Measurements from ENCODE around the gene CAMP. TPM values are rescaled to one million over a fixed set of nuclear protein-coding genes. Genes with fewer than 3 reads are reported as not detected.
"Not testable (repeated sequence)": the region's sequence is repeated elsewhere in the genome, so short reads cannot be mapped to it uniquely, and the experiment has no call there.

The CAMP gene
- total and polyA plus RNA-seq, 7 donors: 1.1 to 1.2 TPM; not detected in 5

DNA sequence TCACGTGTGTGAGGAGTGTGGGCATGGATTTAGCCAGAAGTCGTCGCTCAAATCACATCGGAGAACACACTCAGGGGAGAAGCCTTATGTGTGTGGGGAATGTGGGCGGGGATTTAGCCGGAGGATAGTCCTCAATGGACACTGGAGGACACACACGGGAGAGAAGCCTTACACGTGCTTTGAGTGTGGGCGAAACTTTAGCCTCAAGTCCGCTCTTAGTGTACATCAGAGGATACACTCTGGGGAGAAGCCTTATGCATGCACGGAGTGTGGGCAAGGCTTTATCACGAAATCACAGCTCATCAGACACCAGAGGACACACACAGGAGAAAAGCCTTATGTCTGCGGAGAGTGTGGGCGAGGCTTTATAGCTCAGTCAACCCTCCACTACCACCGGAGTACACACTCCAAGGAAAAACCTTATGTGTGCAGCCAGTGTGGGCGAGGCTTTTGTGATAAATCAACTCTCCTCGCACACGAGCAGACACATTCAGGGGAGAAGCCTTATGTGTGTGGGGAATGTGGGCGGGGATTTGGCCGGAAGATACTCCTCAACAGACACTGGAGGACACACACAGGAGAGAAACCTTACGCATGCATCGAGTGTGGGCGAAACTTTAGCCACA is 45.8 kb downstream of the CAMP start:
- Histone ChIP-seq H3K27ac (no peak overlapping the region), H3K27me3 (no peaks in the 10 kb centered on the region), H3K4me1 (no peaks in the 10 kb centered on the region), H3K4me3 (no peak overlapping the region), H3K36me3 (peaks cover 0 to 32% (median 11%) of the 10 kb centered on the region in 4 donors), H3K9me3 (no peaks in the 10 kb centered on the region)
- 27 to 65% methylated on average over 23 of the region's 23 CpGs for WGBS, 2 donors
- intact Hi-C loops (cut with DNase I): no loop called here
- TF ChIP-seq, protein P1, sequence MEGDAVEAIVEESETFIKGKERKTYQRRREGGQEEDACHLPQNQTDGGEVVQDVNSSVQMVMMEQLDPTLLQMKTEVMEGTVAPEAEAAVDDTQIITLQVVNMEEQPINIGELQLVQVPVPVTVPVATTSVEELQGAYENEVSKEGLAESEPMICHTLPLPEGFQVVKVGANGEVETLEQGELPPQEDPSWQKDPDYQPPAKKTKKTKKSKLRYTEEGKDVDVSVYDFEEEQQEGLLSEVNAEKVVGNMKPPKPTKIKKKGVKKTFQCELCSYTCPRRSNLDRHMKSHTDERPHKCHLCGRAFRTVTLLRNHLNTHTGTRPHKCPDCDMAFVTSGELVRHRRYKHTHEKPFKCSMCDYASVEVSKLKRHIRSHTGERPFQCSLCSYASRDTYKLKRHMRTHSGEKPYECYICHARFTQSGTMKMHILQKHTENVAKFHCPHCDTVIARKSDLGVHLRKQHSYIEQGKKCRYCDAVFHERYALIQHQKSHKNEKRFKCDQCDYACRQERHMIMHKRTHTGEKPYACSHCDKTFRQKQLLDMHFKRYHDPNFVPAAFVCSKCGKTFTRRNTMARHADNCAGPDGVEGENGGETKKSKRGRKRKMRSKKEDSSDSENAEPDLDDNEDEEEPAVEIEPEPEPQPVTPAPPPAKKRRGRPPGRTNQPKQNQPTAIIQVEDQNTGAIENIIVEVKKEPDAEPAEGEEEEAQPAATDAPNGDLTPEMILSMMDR (IDR thresholded peaks at IDR 0.05): no peak
- no peak for TF ChIP-seq POLR2AphosphoS5 (IDR thresholded peaks at IDR 0.05)
- TF ChIP-seq EP300 (IDR thresholded peaks at IDR 0.05): no peak
- no peak for DNase-seq

DNA sequence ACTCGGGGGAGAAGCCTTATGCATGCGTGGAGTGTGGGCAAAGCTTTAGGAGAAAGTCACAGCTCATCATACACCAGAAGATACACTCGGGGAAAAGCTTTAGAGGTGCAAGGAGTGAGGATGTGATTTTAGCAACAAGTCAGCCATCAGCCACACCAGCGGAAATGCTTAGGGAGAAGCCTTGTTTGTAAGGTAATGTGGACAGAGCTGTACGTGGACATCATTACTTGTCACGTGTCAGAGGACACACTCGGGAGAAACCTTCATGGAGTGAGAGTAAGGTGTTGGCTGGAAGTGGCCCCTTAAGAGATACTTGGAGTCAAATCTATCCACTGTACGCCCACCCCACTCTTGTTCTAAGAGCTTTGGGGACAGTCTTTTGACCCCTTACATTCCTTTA is 46.3 kb downstream of the CAMP start:
- Histone ChIP-seq H3K27me3 (no peaks in the 10 kb centered on the region), H3K4me3 (no peak overlapping the region), H3K9me3 (no peaks in the 10 kb centered on the region), H3K4me1 (no peaks in the 10 kb centered on the region), H3K27ac (no peak overlapping the region), H3K36me3 (peaks cover 0 to 27% (median 9%) of the 10 kb centered on the region in 4 donors)
- DNase-seq: no peak
- intact Hi-C loops (cut with DNase I): no loop called here
- WGBS, 2 donors: 86% methylated on average over 8 of the region's 8 CpGs
- TF ChIP-seq, protein P1 (IDR thresholded peaks at IDR 0.05): no peak
- no peak for TF ChIP-seq POLR2A (IDR thresholded peaks at IDR 0.05)
- no peak for TF ChIP-seq EP300 (IDR thresholded peaks at IDR 0.05)
- no peak for TF ChIP-seq POLR2AphosphoS5 (IDR thresholded peaks at IDR 0.05)

DNA sequence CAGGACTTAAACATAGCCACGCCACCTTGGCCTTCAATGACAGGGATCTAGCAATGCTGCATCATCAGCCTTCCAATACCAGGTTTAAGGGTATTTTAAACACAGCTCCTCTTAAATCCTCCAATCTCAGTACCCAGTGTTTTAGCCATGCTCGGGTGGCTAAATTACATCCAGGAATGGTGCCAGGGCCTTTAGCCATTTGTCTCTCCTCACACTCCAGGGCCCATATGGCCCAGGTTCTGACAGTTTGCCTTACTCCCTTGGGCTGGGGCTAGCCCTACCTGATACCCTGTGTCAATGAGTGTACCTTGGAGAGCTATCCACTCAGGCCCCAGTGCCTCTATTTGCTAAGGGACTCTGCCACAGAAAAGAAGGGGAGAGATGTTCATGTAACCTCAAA is 47.0 kb downstream of the CAMP start:
- 83% methylated on average over 2 of the region's 2 CpGs for WGBS, 2 donors
- Histone ChIP-seq H3K36me3 (peaks cover 0 to 27% (median 9%) of the 10 kb centered on the region in 4 donors), H3K9me3 (no peaks in the 10 kb centered on the region), H3K27me3 (no peaks in the 10 kb centered on the region), H3K4me1 (no peaks in the 10 kb centered on the region), H3K27ac (no peak overlapping the region), H3K4me3 (no peak overlapping the region)
- DNase-seq: no peak
- intact Hi-C loops (cut with DNase I): no loop called here
- TF ChIP-seq POLR2A (IDR thresholded peaks at IDR 0.05): no peak
- TF ChIP-seq, protein P1 (IDR thresholded peaks at IDR 0.05): no peak

DNA sequence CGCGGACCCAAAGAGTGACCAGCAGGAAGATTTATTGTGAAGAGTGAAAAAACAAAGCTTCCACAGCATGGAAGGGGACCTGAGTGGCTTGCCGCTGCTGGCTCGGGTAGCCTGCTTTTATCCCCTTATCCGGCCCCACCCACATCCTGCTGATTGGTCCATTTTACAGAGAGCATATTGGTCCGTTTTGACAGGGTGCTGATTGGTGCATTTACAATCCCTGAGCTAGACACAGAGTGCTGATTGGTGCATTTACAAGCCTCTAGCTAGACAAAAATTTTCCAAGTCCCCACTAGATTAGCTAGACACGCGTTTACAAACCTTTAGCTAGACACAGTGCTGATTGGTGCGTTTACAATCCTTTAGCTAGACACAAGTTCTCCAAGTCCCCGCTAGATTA is 47.9 kb downstream of the CAMP start:
- H3K27ac ChIP-seq; DNase-seq; H3K4me1 ChIP-seq; intact Hi-C loops (cut with DNase I); H3K9me3 ChIP-seq; H3K27me3 ChIP-seq; H3K4me3 ChIP-seq: not testable (repeated sequence)
- WGBS, 2 donors: 92 to 97% methylated on average over 10 of the region's 10 CpGs
- peaks cover 0 to 25% (median 9%) of the 10 kb centered on the region in 4 donors for H3K36me3 ChIP-seq

DNA sequence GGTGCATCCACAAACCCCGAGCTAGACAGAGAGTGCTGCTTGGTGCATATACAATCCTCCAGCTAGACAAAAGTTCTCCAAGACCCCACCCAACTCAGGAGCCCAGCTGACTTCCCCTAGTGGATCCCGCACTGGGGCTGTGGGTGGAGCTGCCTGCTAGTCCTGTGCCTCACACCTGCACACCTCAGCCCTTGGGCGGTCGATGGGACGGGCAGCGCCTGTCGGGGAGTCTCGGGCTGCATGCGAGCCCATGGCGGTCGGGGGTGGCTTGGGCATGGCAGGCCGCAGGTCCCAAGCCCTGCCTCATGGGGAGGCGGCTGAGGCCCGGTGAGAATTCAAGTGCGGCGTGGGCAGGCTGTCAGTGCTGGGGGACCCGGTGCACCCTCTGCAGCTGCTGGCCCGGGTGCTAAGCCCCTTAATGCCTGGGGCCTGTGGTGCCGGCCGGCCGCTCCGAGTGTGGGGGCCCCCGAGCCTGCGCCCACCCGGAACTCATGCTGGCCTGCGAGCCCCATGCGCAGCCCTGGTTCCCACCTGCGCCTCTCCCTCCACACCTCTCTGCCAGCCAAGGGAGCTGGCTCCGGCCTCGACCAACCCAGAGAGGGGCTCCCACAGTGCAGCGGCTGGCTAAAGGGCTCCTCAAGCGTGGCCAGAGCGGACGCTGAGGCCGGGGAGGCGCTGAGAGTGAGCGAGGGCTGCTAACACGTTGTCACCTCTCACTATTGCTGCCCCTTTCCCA is 48.6 kb downstream of the CAMP start:
- intact Hi-C loops (cut with DNase I): no loop called here
- Histone ChIP-seq H3K27me3 (no peaks in the 10 kb centered on the region), H3K4me3 (no peak overlapping the region), H3K4me1 (peaks cover 0 to 9% (median 0%) of the 10 kb centered on the region in 4 donors), H3K9me3 (no peaks in the 10 kb centered on the region), H3K36me3 (peaks cover 0 to 22% (median 3%) of the 10 kb centered on the region in 4 donors), H3K27ac (no peak overlapping the region)
- no peak for TF ChIP-seq EP300 (IDR thresholded peaks at IDR 0.05)
- TF ChIP-seq, protein P1 (IDR thresholded peaks at IDR 0.05): no peak
- no peak for TF ChIP-seq POLR2AphosphoS5 (IDR thresholded peaks at IDR 0.05)
- TF ChIP-seq POLR2A (IDR thresholded peaks at IDR 0.05): no peak
- no peak for DNase-seq
- WGBS, 2 donors: 96 to 97% methylated on average over 38 of the region's 38 CpGs

All from sigmoid colon (tissue), 7 donors.